Middle frontal gyrus (tissue), 1 donor: ENCODE measurements around the gene RHOH.
"Not testable (repeated sequence)": the region's sequence is repeated elsewhere in the genome, so short reads cannot be mapped to it uniquely, and the experiment has no call there.

Source experiments
- DNase-seq: peaks from one replicate; pipeline ENCODE4 v3.0.0-alpha.2; 2015; ENCODE audit warnings: low spot score; ENCODE audit errors: extremely low spot score

Gene RHOH

GRCh38 chr4:40196724-40197281 lies at the start of gene RHOH:
RHOH (plus strand) TSS chr4:40197031; CDS start chr4:40243387, 46,356 bp downstream.
- no peak for DNase-seq

GRCh38 chr4:40147490-40147889 lies 49.3 kb upstream of the RHOH start:
- not testable (repeated sequence) for DNase-seq

GRCh38 chr4:40149960-40150385 lies 46.9 kb upstream of the RHOH start:
- no peak for DNase-seq

GRCh38 chr4:40150932-40151331 lies 45.9 kb upstream of the RHOH start:
- DNase-seq: no peak

GRCh38 chr4:40152637-40153036 lies 44.2 kb upstream of the RHOH start:
- DNase-seq: no peak

- DNase-seq: no peak
Observed at GRCh38 chr4:40157436-40157835, 39.4 kb upstream of the RHOH start.

DNA sequence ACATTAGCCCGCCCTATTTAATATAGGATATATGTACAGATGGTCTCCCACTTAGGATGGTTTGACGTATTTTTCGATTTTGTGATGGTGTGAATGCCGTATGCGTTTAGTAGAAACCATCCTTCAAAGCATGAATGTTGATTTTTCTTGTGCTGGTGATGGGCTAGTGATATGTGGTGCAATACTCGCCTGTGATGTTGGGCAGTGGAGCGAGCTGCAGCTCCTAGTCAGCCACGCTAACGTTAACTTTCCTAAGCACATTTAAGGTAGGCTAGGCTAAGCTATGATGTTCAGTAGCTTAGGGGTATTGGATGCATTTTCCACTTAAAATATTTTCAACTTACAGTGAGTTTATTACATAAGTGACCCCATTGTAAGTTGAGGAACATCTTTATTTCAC lies 36.6 kb upstream of the RHOH start:
- no peak for DNase-seq

GRCh38 chr4:40164459-40164858 lies 32.4 kb upstream of the RHOH start:
- DNase-seq: no peak

DNA sequence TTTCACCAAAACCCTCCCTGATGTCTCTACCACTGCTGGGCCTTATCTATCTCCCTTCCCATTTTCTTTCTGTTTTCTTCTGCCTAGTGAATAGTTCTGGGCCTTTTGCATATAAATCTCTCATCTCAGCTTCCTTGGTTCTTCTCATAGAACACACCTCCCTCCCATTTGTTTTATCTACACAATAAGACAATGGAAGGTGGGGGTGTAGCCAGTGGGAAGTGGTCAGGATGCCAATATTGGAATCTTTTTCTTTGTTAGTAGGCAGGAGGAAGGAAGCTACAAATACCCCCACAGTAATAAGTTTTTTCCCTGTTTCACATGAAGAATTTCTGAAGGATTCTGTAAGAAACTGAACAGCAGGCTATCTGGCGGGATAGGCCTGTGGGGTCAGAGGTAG lies 30.9 kb upstream of the RHOH start:
- DNase-seq: no peak

DNA sequence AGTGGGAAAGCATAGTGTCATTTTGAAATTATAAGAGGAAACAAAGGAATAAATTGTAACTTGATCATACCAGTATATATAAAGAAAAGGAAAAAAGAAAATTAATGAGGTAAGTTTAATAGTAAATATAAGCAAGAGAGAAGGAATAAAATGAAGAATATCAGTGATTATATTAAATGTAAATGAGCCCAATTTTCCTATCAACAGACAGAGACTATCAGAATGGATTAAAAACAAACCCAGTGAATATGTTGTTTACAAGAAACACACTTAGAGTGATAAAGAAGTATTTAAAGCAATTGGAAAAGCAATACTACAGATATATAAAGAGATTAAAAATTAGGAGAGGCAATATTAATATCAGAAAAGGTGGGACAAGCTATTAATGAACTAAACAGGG lies 28.8 kb upstream of the RHOH start:
- DNase-seq: no peak

- no peak for DNase-seq
Observed at GRCh38 chr4:40170588-40170987, 26.2 kb upstream of the RHOH start.

- DNase-seq: no peak
Observed at GRCh38 chr4:40173470-40173875, 23.4 kb upstream of the RHOH start.

DNA sequence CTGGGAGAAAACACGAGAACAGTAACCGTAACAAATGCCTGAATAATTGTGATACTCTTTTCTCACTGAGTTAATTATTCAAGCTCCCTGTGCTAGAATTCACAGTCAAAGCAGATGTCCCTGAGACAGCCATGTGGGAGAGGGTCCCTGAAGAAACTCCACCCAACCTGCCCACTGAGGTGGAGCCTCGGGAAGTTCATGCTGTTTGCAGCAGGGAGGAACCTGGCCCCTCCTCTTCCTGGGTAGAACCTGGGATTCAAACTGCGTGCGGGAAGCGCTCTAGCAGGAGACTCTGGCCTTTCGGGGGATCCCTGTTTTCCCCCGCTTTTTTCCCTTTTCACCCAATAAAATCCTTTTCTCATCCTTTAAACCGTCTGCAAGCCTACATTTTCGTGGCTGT lies 20.2 kb upstream of the RHOH start:
- DNase-seq: no peak

- no peak for DNase-seq
Observed at GRCh38 chr4:40177591-40177990, 19.2 kb upstream of the RHOH start.

DNA sequence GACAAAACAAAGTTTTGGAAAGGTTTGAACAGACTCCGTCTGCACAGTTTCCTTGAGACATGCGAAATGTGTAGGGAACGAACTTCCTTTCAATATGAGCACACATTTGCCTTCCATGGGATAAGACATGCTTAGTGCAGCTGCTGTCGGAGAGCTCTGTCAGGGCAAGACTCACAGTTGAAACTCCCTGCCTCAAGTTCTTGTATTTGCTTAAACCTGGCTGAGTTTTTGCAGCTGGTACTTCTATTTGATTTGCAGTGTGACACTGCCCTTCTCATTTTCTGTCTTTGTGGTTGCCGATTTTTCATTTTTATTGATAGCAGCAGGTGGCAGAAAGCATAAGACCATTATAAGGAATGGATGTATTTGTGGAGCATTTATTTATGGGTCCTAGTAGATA lies 18.2 kb upstream of the RHOH start:
- no peak for DNase-seq

DNA sequence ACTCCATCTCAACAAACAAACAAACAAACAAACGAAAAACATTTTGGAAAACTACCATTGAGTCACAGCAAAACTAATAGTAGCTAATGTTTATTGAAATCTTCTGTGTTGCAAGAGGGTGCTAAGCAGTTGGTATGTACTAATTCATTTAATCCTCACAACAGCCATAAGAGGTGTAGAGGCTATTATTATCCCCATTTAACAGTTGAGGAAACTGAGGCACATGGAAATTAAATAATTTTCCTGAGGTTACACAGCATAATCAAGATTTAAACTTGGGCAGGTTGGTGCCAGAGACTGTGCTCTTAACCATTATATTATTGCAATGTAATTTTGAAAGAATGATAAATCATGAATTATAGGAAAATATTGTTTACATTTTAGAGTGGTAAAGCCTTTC lies 17.5 kb upstream of the RHOH start:
- DNase-seq: no peak

DNA sequence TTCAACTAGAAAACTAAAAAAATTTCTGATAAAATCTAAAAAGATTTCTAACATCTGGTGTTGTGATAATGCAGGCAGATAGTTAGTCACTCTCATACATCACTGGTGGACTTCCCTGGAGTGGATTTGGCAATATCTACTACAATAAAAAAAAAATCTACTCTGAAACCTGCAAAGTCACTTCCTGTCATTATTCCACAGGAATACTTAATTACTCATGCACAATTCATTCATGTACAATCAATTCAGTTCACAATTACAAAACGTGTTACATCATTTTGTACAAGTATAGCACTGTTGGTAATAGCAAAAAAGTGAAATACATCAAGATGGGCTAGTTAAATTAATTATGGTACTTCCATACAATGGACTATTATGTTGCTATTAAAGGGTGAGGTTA lies 16.5 kb upstream of the RHOH start:
- no peak for DNase-seq

GRCh38 chr4:40182001-40182400 lies 14.8 kb upstream of the RHOH start:
- no peak for DNase-seq

GRCh38 chr4:40182954-40183353 lies 13.9 kb upstream of the RHOH start:
- DNase-seq: no peak

- DNase-seq: no peak
Observed at GRCh38 chr4:40183615-40184411, 13.0 kb upstream of the RHOH start.

DNA sequence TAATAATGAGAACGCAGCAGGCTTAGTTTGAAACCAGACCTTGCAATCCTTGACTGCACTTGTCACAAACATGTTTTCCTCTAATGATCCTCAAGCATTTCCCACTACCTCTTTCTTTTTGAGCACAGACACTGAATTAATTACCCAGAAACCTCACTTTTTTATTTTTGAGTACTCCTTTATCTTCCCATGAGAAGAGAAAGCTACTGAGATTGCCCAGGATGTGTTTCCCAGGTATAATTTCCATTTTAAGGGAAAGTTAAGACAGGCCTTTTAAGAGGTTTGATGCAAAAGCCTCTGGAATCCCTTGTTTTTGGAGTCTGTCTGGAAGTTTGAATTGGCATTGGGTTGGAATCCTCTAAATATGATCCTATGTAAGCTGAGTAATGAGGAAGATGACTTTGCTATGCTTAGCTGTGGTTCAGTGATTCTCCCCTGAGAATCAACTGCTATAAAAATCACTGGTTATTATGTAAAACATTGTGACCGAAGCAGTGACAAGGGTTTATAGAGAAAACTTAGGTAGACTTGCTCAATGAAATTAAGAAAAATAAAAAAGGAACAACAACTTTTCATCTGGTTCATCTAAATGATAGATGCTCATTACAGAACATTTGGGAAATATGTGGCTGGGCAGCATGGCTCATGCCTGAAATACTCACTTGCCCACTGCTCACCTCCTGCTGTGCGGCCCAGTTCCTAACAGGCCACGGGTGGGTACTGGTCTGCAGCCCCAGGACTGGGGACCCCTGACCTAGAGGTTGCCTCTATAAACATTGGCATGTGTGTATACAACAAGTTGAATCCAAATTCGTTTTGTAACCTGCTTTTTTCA lies 10.8 kb upstream of the RHOH start:
- no peak for DNase-seq

- no peak for DNase-seq
Observed at GRCh38 chr4:40186665-40187014, 10.2 kb upstream of the RHOH start.
